ENCODE data around the gene CYP4F22.
"Not testable (repeated sequence)": the region's sequence is repeated elsewhere in the genome, so short reads cannot be mapped to it uniquely, and the experiment has no call there.

The CYP4F22 gene

GRCh38 chr19:15508035-15508710, at the start of gene CYP4F22:
TSS of gene CYP4F22 (plus strand) at chr19:15508525. CDS start at chr19:15525337, 16,812 bp downstream.
- DNase-seq = no peak

GRCh38 chr19:15461694-15462093, 46.6 kb upstream of the CYP4F22 start:
- DNase-seq = no peak

GRCh38 chr19:15463861-15464371, 44.4 kb upstream of the CYP4F22 start:
- peak in 3 of 4 experiments; percentile 41 to 73 (median 66) for DNase-seq

GRCh38 chr19:15464394-15465385, 43.6 kb upstream of the CYP4F22 start, which contains the start of gene RASAL3:
TSS of gene RASAL3 (minus strand) at chr19:15464544. CDS start at chr19:15464358, 186 bp downstream.
- peak in 2 of 4 experiments; percentile 35 to 40 for DNase-seq

GRCh38 chr19:15466851-15467733, 41.2 kb upstream of the CYP4F22 start:
- DNase-seq = no peak

GRCh38 chr19:15467734-15468214, 40.6 kb upstream of the CYP4F22 start:
- no peak for DNase-seq

- DNase-seq = no peak
Measured at GRCh38 chr19:15468675-15469512, 39.4 kb upstream of the CYP4F22 start.

GRCh38 chr19:15469513-15470297, 38.6 kb upstream of the CYP4F22 start:
- peak in 1 of 4 experiments; percentile 21 for DNase-seq

GRCh38 chr19:15471639-15472101, 36.7 kb upstream of the CYP4F22 start:
- DNase-seq = no peak

- DNase-seq = not testable (repeated sequence)
Measured at GRCh38 chr19:15473821-15474220, 34.5 kb upstream of the CYP4F22 start.

- no peak for DNase-seq
Measured at GRCh38 chr19:15475169-15475568, 33.2 kb upstream of the CYP4F22 start.

- no peak for DNase-seq
Measured at GRCh38 chr19:15475611-15476010, 32.7 kb upstream of the CYP4F22 start.

- DNase-seq = no peak
Measured at GRCh38 chr19:15476325-15476724, 32.0 kb upstream of the CYP4F22 start.

- no peak for DNase-seq
Measured at GRCh38 chr19:15479391-15480345, 28.7 kb upstream of the CYP4F22 start, which contains the start of gene PGLYRP2. TSS of gene PGLYRP2 (minus strand) at chr19:15479501. CDS start at chr19:15479371, 130 bp downstream.

- not testable (repeated sequence) for DNase-seq
Measured at GRCh38 chr19:15480996-15481395, 27.3 kb upstream of the CYP4F22 start.

GRCh38 chr19:15485768-15486167, 22.6 kb upstream of the CYP4F22 start:
- not testable (repeated sequence) for DNase-seq

- no peak for DNase-seq
Measured at GRCh38 chr19:15487038-15487437, 21.3 kb upstream of the CYP4F22 start.

- no peak for DNase-seq
Measured at GRCh38 chr19:15488489-15489226, 19.7 kb upstream of the CYP4F22 start.

All from activated naive CD4-positive, alpha-beta T cell (primary cell).